ENCODE data around the gene ATP6V1F.

The ATP6V1F gene

GRCh38 chr7:128844777-128845311, 17.8 kb upstream of the ATP6V1F start:
- no peak overlapping the region for H3K4me3 ChIP-seq (ENCODE audit: low read depth, low read length)
- no peak for DNase-seq (ENCODE audit: low read depth)
- TF ChIP-seq, protein P1, sequence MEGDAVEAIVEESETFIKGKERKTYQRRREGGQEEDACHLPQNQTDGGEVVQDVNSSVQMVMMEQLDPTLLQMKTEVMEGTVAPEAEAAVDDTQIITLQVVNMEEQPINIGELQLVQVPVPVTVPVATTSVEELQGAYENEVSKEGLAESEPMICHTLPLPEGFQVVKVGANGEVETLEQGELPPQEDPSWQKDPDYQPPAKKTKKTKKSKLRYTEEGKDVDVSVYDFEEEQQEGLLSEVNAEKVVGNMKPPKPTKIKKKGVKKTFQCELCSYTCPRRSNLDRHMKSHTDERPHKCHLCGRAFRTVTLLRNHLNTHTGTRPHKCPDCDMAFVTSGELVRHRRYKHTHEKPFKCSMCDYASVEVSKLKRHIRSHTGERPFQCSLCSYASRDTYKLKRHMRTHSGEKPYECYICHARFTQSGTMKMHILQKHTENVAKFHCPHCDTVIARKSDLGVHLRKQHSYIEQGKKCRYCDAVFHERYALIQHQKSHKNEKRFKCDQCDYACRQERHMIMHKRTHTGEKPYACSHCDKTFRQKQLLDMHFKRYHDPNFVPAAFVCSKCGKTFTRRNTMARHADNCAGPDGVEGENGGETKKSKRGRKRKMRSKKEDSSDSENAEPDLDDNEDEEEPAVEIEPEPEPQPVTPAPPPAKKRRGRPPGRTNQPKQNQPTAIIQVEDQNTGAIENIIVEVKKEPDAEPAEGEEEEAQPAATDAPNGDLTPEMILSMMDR (IDR thresholded peaks at IDR 0.05; ENCODE audit: control insufficient read depth, extremely low read depth, insufficient read depth): no peak

DNA sequence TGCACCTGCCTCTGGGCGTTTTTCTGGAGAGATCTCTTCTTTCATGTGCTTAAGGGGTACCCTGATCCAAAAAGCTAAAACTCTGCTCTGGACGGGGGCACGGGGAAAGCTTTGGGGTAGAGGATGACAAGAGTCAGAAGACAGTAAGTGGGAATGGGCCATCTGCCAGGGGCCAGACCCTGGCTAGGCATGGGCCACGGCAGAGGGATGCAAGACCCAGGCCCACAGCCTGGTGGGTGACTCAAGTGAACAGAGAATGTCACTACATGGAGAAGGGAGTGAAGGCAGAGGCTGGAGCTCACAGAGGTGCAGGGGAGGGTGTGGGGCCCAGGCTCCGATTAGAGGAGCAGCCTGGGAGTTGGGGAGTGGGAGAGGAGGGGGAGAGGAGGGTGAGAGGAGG, 17.2 kb upstream of the ATP6V1F start:
- TF ChIP-seq, protein P1 (IDR thresholded peaks at IDR 0.05; ENCODE audit: control insufficient read depth, extremely low read depth, insufficient read depth): no peak
- no peak for DNase-seq (ENCODE audit: low read depth)
- no peak overlapping the region for H3K4me3 ChIP-seq (ENCODE audit: low read depth, low read length)

DNA sequence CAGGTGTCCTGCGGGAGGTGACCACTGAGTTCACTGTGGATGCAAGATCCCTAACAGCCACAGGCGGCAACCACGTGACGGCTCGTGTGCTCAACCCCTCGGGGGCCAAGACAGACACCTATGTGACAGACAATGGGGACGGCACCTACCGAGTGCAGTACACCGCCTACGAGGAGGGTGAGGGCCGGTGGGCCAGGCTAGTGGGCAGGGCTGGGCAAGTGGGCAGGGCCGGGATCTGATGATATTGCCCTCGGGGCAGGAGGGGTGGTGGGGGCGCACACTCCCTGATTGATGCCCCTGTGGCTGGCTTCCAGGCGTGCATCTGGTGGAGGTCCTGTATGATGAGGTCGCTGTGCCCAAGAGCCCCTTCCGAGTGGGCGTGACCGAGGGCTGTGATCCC, 16.7 kb upstream of the ATP6V1F start:
- TF ChIP-seq, protein P1 (IDR thresholded peaks at IDR 0.05; ENCODE audit: control insufficient read depth, extremely low read depth, insufficient read depth): no peak
- H3K4me3 ChIP-seq (ENCODE audit: low read depth, low read length): no peak overlapping the region
- no peak for DNase-seq (ENCODE audit: low read depth)

GRCh38 chr7:128846781-128847444, 15.7 kb upstream of the ATP6V1F start:
- TF ChIP-seq, protein P1 (IDR thresholded peaks at IDR 0.05; ENCODE audit: control insufficient read depth, extremely low read depth, insufficient read depth): no peak
- DNase-seq (ENCODE audit: low read depth): no peak
- no peak overlapping the region for H3K4me3 ChIP-seq (ENCODE audit: low read depth, low read length)

DNA sequence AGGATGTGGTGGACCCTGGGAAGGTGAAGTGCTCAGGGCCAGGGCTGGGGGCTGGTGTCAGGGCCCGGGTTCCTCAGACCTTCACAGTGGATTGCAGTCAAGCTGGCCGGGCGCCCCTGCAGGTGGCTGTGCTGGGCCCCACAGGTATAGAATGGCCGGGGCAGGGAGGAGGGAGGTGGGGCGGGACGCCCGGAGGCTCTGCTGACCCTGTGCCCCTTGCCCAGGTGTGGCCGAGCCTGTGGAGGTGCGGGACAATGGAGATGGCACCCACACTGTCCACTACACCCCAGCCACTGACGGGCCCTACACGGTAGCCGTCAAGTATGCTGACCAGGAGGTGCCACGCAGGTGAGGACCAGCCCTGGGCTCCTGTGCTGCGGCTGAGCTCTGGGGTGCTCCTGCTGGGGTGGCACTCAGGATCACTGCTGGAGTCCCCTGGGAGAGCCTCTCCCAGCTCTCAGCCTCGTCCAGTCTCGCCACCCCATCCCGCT, 14.9 kb upstream of the ATP6V1F start:
- TF ChIP-seq, protein P1 (IDR thresholded peaks at IDR 0.05; ENCODE audit: control insufficient read depth, extremely low read depth, insufficient read depth): no peak
- DNase-seq (ENCODE audit: low read depth): no peak
- no peak overlapping the region for H3K4me3 ChIP-seq (ENCODE audit: low read depth, low read length)

- H3K4me3 ChIP-seq (ENCODE audit: low read depth, low read length): no peak overlapping the region
- no peak for DNase-seq (ENCODE audit: low read depth)
- TF ChIP-seq, protein P1 (IDR thresholded peaks at IDR 0.05; ENCODE audit: control insufficient read depth, extremely low read depth, insufficient read depth): no peak
Measured at GRCh38 chr7:128848289-128849155, 14.1 kb upstream of the ATP6V1F start.

All from LNCaP clone FGC (cell line).